ENCODE data around the gene KCNAB2.

DNA sequence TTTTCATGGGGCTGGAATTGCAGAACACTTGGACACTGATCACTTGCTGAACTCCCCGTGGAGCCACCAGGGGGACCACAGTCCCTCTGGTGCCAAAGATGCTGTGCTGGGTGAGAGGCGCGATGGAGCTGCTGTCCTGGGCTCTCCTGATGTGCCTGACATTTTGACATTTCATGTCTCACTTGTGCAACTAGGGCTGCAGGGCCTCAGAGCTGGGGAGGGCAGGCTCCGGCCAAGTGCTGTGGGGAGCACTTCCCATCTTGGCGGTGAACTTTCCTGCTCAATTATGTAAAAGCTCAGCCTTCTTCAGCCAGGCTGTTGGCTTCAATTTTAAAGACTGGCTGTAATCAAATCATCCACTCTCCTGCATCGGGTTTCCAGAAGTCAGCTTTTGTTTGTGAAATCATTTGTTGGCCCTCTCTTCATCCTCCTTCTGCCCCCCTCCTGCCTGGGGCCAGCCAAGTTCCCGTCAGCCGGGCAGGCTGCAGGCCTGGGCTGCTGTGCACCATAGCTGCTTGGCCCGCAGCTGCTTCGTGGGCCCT is 36.8 kb downstream of the KCNAB2 start:
- TF ChIP-seq, protein P1, sequence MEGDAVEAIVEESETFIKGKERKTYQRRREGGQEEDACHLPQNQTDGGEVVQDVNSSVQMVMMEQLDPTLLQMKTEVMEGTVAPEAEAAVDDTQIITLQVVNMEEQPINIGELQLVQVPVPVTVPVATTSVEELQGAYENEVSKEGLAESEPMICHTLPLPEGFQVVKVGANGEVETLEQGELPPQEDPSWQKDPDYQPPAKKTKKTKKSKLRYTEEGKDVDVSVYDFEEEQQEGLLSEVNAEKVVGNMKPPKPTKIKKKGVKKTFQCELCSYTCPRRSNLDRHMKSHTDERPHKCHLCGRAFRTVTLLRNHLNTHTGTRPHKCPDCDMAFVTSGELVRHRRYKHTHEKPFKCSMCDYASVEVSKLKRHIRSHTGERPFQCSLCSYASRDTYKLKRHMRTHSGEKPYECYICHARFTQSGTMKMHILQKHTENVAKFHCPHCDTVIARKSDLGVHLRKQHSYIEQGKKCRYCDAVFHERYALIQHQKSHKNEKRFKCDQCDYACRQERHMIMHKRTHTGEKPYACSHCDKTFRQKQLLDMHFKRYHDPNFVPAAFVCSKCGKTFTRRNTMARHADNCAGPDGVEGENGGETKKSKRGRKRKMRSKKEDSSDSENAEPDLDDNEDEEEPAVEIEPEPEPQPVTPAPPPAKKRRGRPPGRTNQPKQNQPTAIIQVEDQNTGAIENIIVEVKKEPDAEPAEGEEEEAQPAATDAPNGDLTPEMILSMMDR (IDR thresholded peaks at IDR 0.05; ENCODE audit: insufficient read depth, low read length): no peak
- no peak for TF ChIP-seq POLR2AphosphoS5 (IDR thresholded peaks at IDR 0.05; ENCODE audit: low read depth)

All from HL-60 (cell line).